GM19025 (cell line): Measurements from ENCODE around the gene TPCN2.

Source experiments
- ATAC-seq: cut with Tn5 transposase; IDR thresholded peaks from one replicate; pipeline ENCODE4 v1.9.1; 2021; ENCODE audit warnings: mild to moderate bottlenecking, low read depth, moderate library complexity; ENCODE audit not compliant: unreplicated experiment

The TPCN2 gene

DNA sequence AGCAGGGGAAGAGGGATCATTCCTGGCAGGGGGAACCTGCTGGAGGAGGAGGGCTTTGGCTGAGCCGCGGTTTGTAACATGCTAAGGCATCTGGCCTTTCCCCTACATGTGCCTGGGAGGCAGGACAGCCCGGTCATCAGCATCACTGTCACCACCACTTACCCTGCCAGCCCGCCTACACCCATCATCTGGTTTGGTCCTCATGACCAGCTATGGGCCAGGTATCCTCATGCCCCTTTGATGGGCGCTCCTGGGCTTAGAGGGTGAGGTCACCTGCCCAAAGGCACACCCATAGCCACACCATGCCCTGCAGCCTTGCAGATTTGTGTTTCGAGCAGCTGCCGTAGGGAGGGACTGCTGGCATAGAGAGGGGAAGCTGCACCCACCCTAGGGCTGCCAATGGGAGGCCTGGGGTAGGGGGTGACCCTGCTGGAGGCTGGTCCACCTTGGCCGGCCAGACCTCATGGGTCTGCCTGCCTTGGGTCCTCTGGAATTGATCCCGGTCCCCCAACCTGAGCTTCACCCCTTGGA, 38.3 kb upstream of the TPCN2 start:
- no peak for ATAC-seq

DNA sequence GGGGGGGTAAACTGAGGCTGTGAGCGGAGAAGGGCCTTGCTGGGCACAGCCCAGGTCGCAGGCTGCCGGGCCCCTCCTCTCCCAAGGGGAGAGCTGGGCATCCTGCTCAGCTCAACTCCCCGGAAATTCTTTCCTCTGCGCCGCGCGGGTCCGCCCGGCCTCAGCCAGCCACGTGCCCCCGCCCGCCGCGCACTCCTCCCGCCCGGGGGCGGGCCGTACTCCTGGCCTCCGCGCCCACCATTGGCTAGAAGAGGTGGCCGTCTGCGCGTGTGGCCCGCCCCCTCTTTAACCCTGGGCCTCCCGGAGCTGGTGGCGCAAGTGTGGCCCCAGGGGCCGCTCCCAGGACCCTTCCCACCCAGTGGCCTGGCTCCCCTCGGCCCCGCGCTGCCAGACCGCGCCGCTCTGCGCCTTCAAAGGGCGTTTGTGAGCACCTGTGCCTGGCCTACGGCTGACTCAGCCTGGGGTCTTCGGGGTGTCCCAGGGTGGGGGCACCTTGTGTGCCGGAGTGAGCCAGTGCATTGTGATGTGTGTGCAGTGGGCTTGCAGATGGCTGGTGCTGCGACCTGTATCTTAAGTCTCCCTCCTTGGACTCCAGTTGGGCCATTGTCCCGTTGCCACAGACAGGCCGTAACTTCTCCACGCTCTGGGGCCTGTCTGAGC, 37.6 kb upstream of the TPCN2 start:
- no peak for ATAC-seq

DNA sequence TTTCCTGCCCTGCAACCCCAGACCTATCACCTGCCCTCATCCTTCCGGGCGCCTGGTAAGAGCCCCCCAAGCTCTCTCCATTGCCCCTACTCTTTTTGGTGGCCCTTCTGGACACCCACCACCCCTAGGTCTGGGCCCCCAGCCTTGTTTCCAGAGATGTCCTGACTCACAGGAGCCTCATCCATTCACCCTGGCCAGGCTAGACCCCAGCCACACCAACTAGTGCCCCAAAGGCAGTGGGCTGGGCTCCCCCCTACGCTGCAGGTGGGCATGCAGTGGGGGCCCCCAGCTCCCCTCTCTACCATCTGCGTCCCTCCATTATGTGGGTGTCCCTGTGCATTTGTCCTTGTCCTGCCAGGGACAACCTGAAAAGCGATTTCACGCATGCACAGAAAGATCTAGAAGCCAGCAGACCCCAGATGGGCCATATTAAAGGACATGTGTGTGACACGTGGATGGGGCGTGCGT, 37.1 kb upstream of the TPCN2 start:
- ATAC-seq: no peak

DNA sequence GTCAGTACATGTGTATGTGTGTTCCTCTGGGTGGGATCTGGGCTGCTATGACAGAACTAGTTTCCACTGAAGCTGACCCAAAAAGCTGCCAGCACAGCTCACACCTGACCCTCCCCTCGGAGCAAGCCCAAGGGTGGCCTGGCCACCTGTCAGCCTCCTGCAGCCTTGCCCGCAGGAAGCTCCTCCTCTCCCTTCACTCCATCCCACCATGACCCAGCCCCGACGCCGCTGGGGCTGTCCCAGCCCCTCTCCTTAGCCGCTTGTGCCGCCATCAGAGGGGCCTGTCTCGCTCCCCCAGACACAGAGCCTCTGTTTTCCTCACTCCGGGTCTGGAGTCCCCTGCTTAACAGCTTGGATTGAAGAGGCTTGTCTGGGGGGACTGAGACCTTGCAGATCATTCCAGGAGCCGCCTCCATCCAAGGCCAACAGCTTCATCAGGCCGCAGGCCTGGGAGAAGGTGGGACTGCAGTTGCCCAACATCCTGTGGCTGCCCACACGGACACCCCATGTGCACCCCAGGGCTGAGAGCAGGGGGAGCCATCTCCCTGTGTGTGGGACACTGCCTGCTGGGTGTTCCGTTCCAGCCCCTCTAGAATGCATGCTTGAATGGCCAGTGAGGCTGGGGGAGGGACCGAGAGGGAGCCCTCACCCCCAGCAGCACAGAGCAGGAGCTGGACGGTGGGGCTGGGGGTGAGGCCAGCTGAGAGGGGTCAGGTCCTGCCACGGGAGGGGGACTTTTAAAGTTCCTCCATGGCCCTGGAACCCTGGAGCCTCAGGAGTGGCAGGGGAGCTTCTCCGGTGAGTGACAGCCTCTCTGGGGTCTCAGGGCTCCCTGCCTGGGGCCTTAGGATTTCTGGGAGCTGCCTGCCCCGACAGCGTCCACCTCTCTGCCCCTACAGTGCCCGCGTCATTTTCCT, 36.4 kb upstream of the TPCN2 start:
- ATAC-seq: no peak

- ATAC-seq: no peak
Measured at GRCh38 chr11:69013009-69013951, 35.5 kb upstream of the TPCN2 start, which contains the start of gene MRGPRF. MRGPRF (minus strand) TSS chr11:69013246; CDS start chr11:69009901, 3,345 bp downstream.

DNA sequence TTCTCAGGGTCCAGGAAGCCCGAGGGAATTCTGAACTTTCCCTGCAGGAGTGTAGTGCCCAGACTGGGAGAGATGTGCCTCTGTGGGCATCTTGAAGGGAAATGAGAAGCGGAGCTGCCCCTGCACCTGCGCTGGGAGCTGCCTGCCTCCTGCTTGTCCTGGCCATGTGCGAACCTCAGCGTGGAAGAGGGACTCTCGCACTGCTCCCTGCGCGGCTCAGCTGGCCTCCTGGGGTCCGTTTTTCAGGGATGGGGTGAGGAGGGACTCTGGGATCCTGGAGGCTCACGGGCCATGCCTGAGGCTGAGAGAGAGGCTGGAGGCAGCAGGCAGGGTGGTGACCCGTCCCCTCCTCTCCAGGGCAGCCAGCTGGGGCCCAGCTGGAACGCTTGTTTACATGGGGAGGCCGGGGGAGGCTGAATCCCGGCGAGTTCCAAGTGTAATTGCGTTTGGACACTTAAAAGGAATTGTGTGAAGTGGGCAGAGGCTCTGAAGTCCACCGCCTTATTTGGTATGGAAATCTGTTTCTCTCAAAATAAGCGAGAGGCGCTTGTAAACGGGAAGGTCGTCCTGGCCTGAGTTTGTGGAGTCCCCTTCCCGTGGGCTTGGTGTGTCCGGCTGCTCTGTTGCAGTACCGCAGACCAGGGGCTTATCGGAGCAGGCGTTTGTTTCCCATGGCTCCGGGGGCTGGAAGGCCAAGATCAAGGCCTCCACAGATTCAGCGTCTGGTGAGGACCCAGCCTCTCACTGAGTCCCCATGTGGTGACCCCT, 34.5 kb upstream of the TPCN2 start:
- ATAC-seq: no peak

DNA sequence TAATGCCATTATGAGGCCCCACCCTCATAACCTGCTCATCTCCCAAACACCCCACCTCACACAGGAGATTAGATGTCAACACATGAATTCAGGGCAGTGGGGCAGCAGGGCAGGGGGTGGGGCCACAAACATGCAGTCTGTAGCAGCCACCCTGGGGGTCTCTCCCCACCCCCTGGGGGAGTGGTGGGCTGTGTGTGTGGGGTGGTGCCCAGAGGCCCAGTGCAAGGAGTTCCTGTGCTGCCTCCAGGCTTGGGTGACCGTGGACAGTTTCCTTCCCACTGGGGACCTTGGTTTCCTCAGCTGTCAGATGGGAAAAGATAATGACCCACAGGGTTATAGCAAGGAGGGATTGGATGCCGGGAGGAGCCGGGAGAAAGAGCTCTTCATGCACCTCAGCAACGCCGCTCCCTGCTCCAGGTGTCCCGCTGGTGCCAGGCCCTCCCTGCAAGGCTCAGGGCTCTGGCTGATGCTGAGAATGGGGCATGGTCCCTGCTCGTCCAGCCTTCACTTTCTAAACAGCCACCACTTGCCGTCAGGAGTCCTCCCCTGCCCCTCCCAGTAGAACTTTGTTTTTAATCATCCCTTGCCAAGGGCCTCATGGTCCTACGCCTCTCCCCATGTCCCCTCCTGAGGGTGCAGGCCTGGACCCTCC, 33.7 kb upstream of the TPCN2 start:
- no peak for ATAC-seq

DNA sequence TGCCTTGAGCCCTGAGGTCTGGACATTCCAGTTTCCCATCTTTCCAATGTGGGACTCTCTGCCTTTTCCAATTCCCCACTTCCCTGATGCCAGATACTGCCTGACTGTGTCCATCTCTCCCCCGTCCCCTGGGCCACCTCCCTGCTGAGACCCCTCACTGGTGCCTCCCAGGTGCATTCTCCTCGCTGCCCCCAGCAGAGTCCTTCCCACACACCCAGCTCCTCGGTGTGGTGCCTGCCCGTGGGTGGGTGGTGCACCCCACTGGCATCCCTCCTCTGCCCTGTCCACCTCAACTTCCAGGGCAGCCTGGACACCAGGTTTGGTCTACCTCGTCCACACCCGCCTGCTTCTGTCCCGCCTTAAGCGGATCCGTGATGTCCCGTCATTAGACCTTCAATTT, 30.8 kb upstream of the TPCN2 start:
- ATAC-seq: no peak

DNA sequence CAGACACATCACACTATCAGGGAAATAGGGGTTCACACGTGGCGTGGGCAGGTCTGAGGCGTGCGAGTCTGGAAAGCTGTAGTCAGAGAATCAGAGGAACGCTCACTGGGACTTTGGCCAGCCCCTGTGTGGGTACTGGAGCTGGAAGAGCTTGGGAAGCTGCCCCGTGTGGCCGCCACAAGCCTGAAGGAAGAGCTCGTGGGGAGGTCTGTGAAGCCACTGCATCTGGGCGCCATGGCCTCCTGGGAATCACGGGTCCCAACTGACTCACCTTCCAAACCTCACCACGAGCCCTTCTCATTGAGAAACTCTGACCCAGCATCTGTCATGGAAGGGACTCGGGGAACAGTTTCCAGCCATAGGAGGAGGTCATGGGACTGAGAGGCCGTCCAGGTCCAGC, 29.8 kb upstream of the TPCN2 start:
- ATAC-seq: no peak

GRCh38 chr11:69022260-69022659, 26.5 kb upstream of the TPCN2 start:
- no peak for ATAC-seq

GRCh38 chr11:69024509-69024908, 24.2 kb upstream of the TPCN2 start:
- no peak for ATAC-seq

- ATAC-seq: no peak
Measured at GRCh38 chr11:69027704-69028372, 20.9 kb upstream of the TPCN2 start.

- ATAC-seq: no peak
Measured at GRCh38 chr11:69030301-69030700, 18.4 kb upstream of the TPCN2 start.

- no peak for ATAC-seq
Measured at GRCh38 chr11:69032833-69033232, 15.9 kb upstream of the TPCN2 start.

DNA sequence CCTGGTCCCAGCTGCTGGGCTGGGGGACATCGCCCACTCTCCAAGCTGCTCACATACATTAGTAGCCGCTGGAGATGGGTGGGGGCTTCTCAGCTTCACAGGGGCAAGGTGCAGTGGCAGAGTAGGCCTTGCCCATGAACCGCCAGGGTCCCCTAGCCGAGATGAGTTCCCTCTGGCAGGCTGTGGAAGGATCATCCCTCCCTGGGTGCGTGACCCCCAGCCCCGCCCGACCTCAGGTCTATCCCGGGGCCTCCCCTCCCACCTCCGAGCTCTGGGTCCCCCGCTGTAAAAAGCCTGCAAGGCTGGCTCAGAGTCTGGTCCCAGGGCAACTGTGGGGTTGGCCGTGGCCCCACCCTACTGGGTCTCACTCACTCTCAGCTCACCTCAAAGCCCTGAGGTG, 15.3 kb upstream of the TPCN2 start:
- ATAC-seq: no peak

DNA sequence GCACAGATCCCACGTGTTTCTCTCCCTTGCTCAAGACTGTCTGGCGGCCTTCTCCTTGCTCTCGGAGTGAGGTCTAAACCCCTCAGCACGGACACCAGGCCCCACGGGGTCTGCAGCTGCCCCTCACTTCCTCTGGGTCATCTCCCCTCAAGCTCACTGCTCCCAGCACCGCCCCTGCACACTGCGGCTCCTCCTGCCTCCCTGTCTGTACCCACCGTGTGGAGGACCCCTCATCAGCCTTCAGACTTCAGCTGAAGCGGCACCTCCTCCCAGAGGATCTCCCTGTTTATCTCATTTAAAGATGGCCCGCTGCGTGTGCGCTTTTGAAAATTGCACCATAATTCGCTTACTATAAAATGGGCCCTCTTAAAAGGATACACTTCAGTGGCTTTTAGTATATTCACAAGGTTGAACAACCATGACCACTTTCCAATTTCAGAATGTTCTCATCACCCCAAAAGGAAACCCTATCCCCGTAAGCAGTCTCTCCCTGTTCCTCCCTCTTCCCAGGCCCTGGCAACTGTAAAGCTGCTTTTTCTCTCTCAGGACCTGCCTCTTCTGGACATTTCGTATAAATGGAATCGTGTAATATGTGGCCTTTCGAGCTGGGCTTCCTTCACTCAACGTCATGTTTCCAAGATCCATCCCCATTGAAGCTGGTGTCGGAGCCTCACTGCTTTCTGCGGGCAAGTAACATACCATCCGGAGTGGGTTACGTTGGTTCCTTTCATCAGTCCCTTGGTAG, 14.4 kb upstream of the TPCN2 start:
- no peak for ATAC-seq

GRCh38 chr11:69035150-69035945, 13.4 kb upstream of the TPCN2 start:
- ATAC-seq: no peak
